ENCODE results near the gene CDH23. TPM values are rescaled to one million over a fixed set of nuclear protein-coding genes. Genes with fewer than 3 reads are reported as not detected.

Gene CDH23
- total RNA-seq, 1 experiment from 2014 or later: 2.9 TPM

DNA sequence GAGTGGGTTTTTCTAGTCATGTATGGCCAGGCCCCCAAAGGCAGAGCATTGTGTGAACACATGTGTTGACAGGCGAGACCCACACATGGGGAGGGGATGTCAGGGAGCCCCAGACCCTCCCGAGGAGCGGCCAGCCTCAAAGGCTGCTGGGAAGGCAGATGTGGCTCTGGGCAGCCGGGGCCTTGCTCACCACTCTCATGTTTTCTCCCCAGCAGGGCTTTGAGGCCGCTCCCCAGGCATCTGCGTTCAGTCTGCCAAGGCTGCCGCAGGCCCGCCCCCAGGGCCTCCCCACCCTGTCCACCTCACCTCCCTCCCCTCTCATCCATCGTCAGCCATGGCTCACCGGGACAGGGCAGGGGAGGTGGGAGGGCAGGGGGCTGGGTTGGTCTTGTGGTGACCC lies 393.2 kb downstream of the CDH23 start:
- H3K4me3 Mint-ChIP-seq: no peak overlapping the region
- DNase-seq (ENCODE audit: low spot score): no peak
- no peaks in the 10 kb centered on the region for H3K36me3 Mint-ChIP-seq
- TF ChIP-seq GTF2I (CRISPR knock-in tag; conservative IDR thresholded peaks at IDR 0.05) (no peak), ZNF138 (CRISPR knock-in tag; conservative IDR thresholded peaks at IDR 0.05) (no peak), E2F4 (CRISPR knock-in tag; IDR thresholded peaks at IDR 0.05; ENCODE audit: borderline replicate concordance, low read depth) (no peak), NR1H2 (CRISPR knock-in tag; IDR thresholded peaks at IDR 0.05) (no peak), TEAD4 (CRISPR knock-in tag; IDR thresholded peaks at IDR 0.05) (no peak), FOXJ3 (CRISPR knock-in tag; IDR thresholded peaks at IDR 0.05; ENCODE audit: borderline replicate concordance) (no peak), GABPB1 (CRISPR knock-in tag; IDR thresholded peaks at IDR 0.05) (no peak), ZNF671 (CRISPR knock-in tag; IDR thresholded peaks at IDR 0.05) (no peak), TCF7 (CRISPR knock-in tag; IDR thresholded peaks at IDR 0.05; ENCODE audit: low read depth) (no peak), MXD4 (CRISPR knock-in tag; IDR thresholded peaks at IDR 0.05; ENCODE audit: borderline replicate concordance) (no peak), SMAD3 (CRISPR knock-in tag; IDR thresholded peaks at IDR 0.05; ENCODE audit: borderline replicate concordance) (no peak), NR3C1 (CRISPR knock-in tag; conservative IDR thresholded peaks at IDR 0.05; ENCODE audit: low read depth) (no peak), ZNF232 (CRISPR knock-in tag; IDR thresholded peaks at IDR 0.05) (no peak), ZNF396 (CRISPR knock-in tag; IDR thresholded peaks at IDR 0.05; ENCODE audit: borderline replicate concordance) (no peak), GRHL2 (CRISPR knock-in tag; IDR thresholded peaks at IDR 0.05; ENCODE audit: insufficient replicate concordance, severe bottlenecking) (no peak), USF1 (CRISPR knock-in tag; IDR thresholded peaks at IDR 0.05) (no peak), EMX1 (CRISPR knock-in tag; IDR thresholded peaks at IDR 0.05) (no peak)
- TF ChIP-seq, protein P1, sequence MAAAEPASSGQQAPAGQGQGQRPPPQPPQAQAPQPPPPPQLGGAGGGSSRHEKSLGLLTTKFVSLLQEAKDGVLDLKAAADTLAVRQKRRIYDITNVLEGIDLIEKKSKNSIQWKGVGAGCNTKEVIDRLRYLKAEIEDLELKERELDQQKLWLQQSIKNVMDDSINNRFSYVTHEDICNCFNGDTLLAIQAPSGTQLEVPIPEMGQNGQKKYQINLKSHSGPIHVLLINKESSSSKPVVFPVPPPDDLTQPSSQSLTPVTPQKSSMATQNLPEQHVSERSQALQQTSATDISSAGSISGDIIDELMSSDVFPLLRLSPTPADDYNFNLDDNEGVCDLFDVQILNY (CRISPR knock-in tag; IDR thresholded peaks at IDR 0.05): no peak
- TF ChIP-seq, protein P2, sequence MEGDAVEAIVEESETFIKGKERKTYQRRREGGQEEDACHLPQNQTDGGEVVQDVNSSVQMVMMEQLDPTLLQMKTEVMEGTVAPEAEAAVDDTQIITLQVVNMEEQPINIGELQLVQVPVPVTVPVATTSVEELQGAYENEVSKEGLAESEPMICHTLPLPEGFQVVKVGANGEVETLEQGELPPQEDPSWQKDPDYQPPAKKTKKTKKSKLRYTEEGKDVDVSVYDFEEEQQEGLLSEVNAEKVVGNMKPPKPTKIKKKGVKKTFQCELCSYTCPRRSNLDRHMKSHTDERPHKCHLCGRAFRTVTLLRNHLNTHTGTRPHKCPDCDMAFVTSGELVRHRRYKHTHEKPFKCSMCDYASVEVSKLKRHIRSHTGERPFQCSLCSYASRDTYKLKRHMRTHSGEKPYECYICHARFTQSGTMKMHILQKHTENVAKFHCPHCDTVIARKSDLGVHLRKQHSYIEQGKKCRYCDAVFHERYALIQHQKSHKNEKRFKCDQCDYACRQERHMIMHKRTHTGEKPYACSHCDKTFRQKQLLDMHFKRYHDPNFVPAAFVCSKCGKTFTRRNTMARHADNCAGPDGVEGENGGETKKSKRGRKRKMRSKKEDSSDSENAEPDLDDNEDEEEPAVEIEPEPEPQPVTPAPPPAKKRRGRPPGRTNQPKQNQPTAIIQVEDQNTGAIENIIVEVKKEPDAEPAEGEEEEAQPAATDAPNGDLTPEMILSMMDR (IDR thresholded peaks at IDR 0.05): no peak
- no peaks in the 10 kb centered on the region for H3K4me1 Mint-ChIP-seq
- CTCF ChIA-PET: no interaction called here
- POLR2A ChIA-PET: no interaction called here
- H3K9me3 Mint-ChIP-seq: no peaks in the 10 kb centered on the region
- H3K27me3 Mint-ChIP-seq (ENCODE audit: low read depth): no peaks in the 10 kb centered on the region; the same call in 1 of the 2 replicates
- no peak for ATAC-seq
- no peak overlapping the region for H3K27ac Mint-ChIP-seq

- H3K4me1 Mint-ChIP-seq: no peaks in the 10 kb centered on the region
- no peak overlapping the region for H3K4me3 Mint-ChIP-seq
- CTCF ChIA-PET: no interaction called here
- H3K9me3 Mint-ChIP-seq: no peaks in the 10 kb centered on the region
- no peaks in the 10 kb centered on the region for H3K36me3 Mint-ChIP-seq
- POLR2A ChIA-PET: no interaction called here
- DNase-seq (ENCODE audit: low spot score) (no peak), ATAC-seq (no peak)
- no peaks in the 10 kb centered on the region; the same call in 1 of the 2 replicates for H3K27me3 Mint-ChIP-seq (ENCODE audit: low read depth)
- no peak overlapping the region for H3K27ac Mint-ChIP-seq
- TF ChIP-seq JAZF1 (CRISPR knock-in tag; IDR thresholded peaks at IDR 0.05) (no peak), OVOL2 (CRISPR knock-in tag; IDR thresholded peaks at IDR 0.05; ENCODE audit: borderline replicate concordance) (no peak), ZNF219 (CRISPR knock-in tag; IDR thresholded peaks at IDR 0.05; ENCODE audit: borderline replicate concordance) (no peak), TEAD1 (CRISPR knock-in tag; IDR thresholded peaks at IDR 0.05) (no peak), SMAD4 (CRISPR knock-in tag; IDR thresholded peaks at IDR 0.05) (no peak), USF1 (CRISPR knock-in tag; IDR thresholded peaks at IDR 0.05) (no peak)
Measured at GRCh38 chr10:71790749-71791440, 394.2 kb downstream of the CDH23 start.

All from WTC11 (cell line).